GM23338 (cell line): ENCODE measurements around the gene EPHA5. TPM values are rescaled to one million over a fixed set of nuclear protein-coding genes. Genes with fewer than 3 reads are reported as not detected.

Experiments used
- ATAC-seq: fragments of 200-7000 bp; cut with Tn5 transposase; 3 replicates; pipeline ENCODE4 v1.9.1; 2020
- DNase-seq: peaks from one replicate; pipeline ENCODE4 v3.0.0-alpha.2; 2015; ENCODE audit warnings: low spot score
- H2AFZ ChIP-seq: fragments of 200-600 bp; sonication (generic); 2 replicates; pipeline ENCODE4 v1.8.0; 2016; ENCODE audit warnings: antibody characterized with exemption, mild to moderate bottlenecking, moderate library complexity
- H3F3A ChIP-seq: fragments of 200-600 bp; sonication (generic); replicated peaks from 2 replicates; pipeline ENCODE4 v1.8.0; 2017; ENCODE audit warnings: antibody characterized with exemption, mixed run types, low read depth
- H3K27ac ChIP-seq: fragments of 200-600 bp; sonication (generic); 2 replicates; pipeline ENCODE4 v1.6.1; 2016; ENCODE audit warnings: low read depth
- H3K27me3 ChIP-seq: fragments of 200-600 bp; sonication (generic); 2 replicates; pipeline ENCODE4 v1.8.0; 2016; ENCODE audit warnings: mild to moderate bottlenecking, mixed run types, moderate library complexity; ENCODE audit not compliant: insufficient read depth
- H3K36me3 ChIP-seq: fragments of 200-600 bp; sonication (generic); 2 replicates; pipeline ENCODE4 v1.8.0; 2016; ENCODE audit warnings: mild to moderate bottlenecking; ENCODE audit not compliant: insufficient read depth
- H3K4me1 ChIP-seq: fragments of 200-600 bp; sonication (generic); 2 replicates; pipeline ENCODE4 v1.8.0; 2016; ENCODE audit warnings: mild to moderate bottlenecking, moderate library complexity; ENCODE audit not compliant: insufficient read depth
- H3K4me2 ChIP-seq: fragments of 200-600 bp; sonication (generic); 2 replicates; pipeline ENCODE4 v1.7.1; 2017; ENCODE audit warnings: mixed run types
- H3K4me3 ChIP-seq: fragments of 200-600 bp; sonication (generic); 2 replicates; pipeline ENCODE4 v1.6.1; 2016; ENCODE audit warnings: mixed run types
- H3K79me2 ChIP-seq: fragments of 200-600 bp; sonication (generic); replicated peaks from 2 replicates; pipeline ENCODE4 v1.8.0; 2017; ENCODE audit warnings: mild to moderate bottlenecking; ENCODE audit not compliant: insufficient read depth
- H3K9me2 ChIP-seq: fragments of 200-600 bp; sonication (generic); 2 replicates; pipeline ENCODE4 v1.8.0; 2017; ENCODE audit not compliant: insufficient read depth
- H4K20me1 ChIP-seq: fragments of 200-600 bp; sonication (generic); replicated peaks from 2 replicates; pipeline ENCODE4 v1.8.0; 2017; ENCODE audit warnings: mild to moderate bottlenecking; ENCODE audit not compliant: insufficient read depth
- H3K27ac Mint-ChIP-seq: 2 replicates; pipeline ENCODE4 v1.8.0; 2020; ENCODE audit warnings: inconsistent platforms, mild to moderate bottlenecking, moderate library complexity, mixed read lengths
- H3K27me3 Mint-ChIP-seq: 3 replicates; pipeline ENCODE4 v1.8.0; 2022; ENCODE audit warnings: low read depth, mild to moderate bottlenecking, moderate library complexity, mixed read lengths, inconsistent platforms; ENCODE audit not compliant: insufficient read depth, poor library complexity
- H3K36me3 Mint-ChIP-seq: 3 replicates; pipeline ENCODE4 v1.8.0; 2021; ENCODE audit warnings: low read depth, mild to moderate bottlenecking, inconsistent platforms, moderate library complexity, mixed read lengths
- H3K4me1 Mint-ChIP-seq: 3 replicates; pipeline ENCODE4 v1.8.0; 2020; ENCODE audit warnings: mild to moderate bottlenecking, inconsistent platforms, mixed read lengths
- H3K4me3 Mint-ChIP-seq: 3 replicates; pipeline ENCODE4 v1.8.0; 2021; ENCODE audit warnings: moderate library complexity, mild to moderate bottlenecking, inconsistent platforms, mixed read lengths
- H3K9me3 Mint-ChIP-seq: 3 replicates; pipeline ENCODE4 v1.8.0; 2020; ENCODE audit warnings: moderate library complexity, mild to moderate bottlenecking, inconsistent platforms, mixed read lengths
- CREB1 ChIP-seq: fragments of 250-450 bp; sonication (Bioruptor Pico); IDR thresholded peaks from 2 replicates; pipeline ENCODE4 v1.5.0; 2020; ENCODE audit warnings: low read depth, mild to moderate bottlenecking, moderate library complexity
- EZH2 ChIP-seq: fragments of 200-600 bp; sonication (generic); IDR thresholded peaks from one replicate; pipeline ENCODE4 v1.8.0; 2017; ENCODE audit warnings: antibody characterized with exemption, mild to moderate bottlenecking, low read depth; ENCODE audit not compliant: unreplicated experiment
- EZH2phosphoT487 ChIP-seq: fragments of 200-600 bp; sonication (generic); IDR thresholded peaks from one replicate; pipeline ENCODE4 v1.8.1; 2018; ENCODE audit warnings: antibody characterized with exemption; ENCODE audit not compliant: unreplicated experiment
- JUNB ChIP-seq: IDR thresholded peaks from one replicate; pipeline ENCODE4 v1.6.1; 2016; ENCODE audit warnings: antibody characterized with exemption; ENCODE audit not compliant: unreplicated experiment
- NANOG ChIP-seq: IDR thresholded peaks from 2 replicates; pipeline ENCODE4 v1.6.1; 2016; ENCODE audit warnings: antibody characterized with exemption, borderline replicate concordance
- POLR2AphosphoS5 ChIP-seq: IDR thresholded peaks from 2 replicates; pipeline ENCODE4 v1.6.1; 2016; ENCODE audit warnings: antibody characterized with exemption, low read depth
- STAT1 ChIP-seq: IDR thresholded peaks from one replicate; pipeline ENCODE4 v1.6.1; 2016; ENCODE audit warnings: antibody characterized with exemption; ENCODE audit not compliant: unreplicated experiment
- ZNF114 ChIP-seq: fragments of 250-450 bp; sonication (Bioruptor Pico); IDR thresholded peaks from 2 replicates; pipeline ENCODE4 v1.5.0; 2020; ENCODE audit warnings: mild to moderate bottlenecking, moderate library complexity
- ZNF331 ChIP-seq: fragments of 250-450 bp; sonication (Bioruptor Pico); IDR thresholded peaks from 2 replicates; pipeline ENCODE4 v1.5.0; 2020; ENCODE audit warnings: low read depth, mild to moderate bottlenecking, moderate library complexity
- long read RNA-seq: library from polyadenylated mRNA; unstranded; transcript quantifications from one replicate; pipeline ENCODE4 v2.0.0, GENCODE V29; 2020; ENCODE audit not compliant: unreplicated experiment
- polyA plus RNA-seq: library from polyadenylated mRNA; unstranded; fragments of >200 nt; fragmentation: Nextera tagmentation; extraction: Ambion mirVana; gene quantifications from 2 replicates; pipeline ENCODE4 v1.2.1, GENCODE V29; 2016
- total RNA-seq: library from RNA; depleted of rRNA; stranded (reverse); fragments of >200 nt; shearing (Covaris generic); gene quantifications from 2 replicates; pipeline ENCODE4 v1.2.3, GENCODE V29; 2014; rRNA removed
- TF ChIP-seq, protein P1 (sequence below): IDR thresholded peaks from one replicate; pipeline ENCODE4 v1.6.1; 2018; ENCODE audit warnings: antibody characterized with exemption; ENCODE audit not compliant: unreplicated experiment
- TF ChIP-seq, protein P2 (sequence below), 2 experiments: fragments of 200-600 bp in 1 of 2; sonication (generic) in 1 of 2; conservative IDR thresholded peaks; 2 replicates each; pipeline versions ENCODE4 v1.5.1 to v1.6.1; 2016 to 2017; ENCODE audit warnings: antibody characterized with exemption in 2 of 2, low read depth in 2 of 2, mild to moderate bottlenecking in 2 of 2, moderate library complexity in 1 of 2
- TF ChIP-seq, protein P3 (sequence below): IDR thresholded peaks from 2 replicates; pipeline ENCODE4 v1.6.1; 2016; ENCODE audit warnings: antibody characterized with exemption
- TF ChIP-seq, protein P4 (sequence below): fragments of 250-450 bp; sonication (Bioruptor Pico); IDR thresholded peaks from 2 replicates; pipeline ENCODE4 v1.5.0; 2020; ENCODE audit warnings: mild to moderate bottlenecking, moderate library complexity

EPHA5 gene
- 0.12 and 0.24 TPM in 2 replicates for total RNA-seq
- polyA plus RNA-seq: 0.05 and 0.07 TPM in 2 replicates
- long read RNA-seq: 0 reads

DNA sequence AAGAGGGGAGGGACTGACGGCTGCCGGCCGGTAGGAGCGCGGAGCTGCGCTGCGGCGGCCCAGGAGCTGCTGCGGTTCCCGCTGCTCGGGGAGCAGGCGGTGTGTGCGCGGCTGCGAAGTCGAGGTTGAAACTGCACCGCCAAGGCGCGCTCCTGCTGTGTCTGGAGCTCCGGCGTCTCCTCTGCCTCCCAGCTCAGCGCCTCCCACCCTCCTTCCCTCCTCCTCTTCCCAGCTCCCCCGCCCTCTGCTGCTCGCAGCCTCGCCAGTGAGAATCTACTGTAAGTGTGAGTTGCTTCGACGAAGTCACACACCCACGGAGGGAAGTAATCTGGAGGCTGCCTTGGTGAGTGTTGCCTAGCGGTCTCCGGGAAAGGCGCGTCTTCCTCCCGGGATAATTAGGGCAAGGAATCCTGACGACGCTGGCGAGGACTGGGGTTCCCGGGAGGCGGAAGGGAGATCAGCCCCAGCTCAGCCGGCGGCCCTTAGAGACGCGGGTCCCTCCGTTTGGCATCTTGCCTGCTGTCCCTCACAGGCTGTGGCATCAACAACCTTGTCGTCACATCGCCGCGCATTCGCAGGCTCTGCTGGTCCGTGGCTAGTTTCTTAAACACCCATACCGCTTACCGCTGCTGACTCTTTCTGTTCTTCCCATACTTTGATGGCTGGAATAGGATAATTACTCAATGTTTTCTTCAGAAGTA lies at the start of gene EPHA5:
TSS of gene EPHA5 (minus strand) at position 159 of the 701 bp plus-strand sequence. CDS start 747 bp downstream, outside the sequence.
- Histone ChIP-seq H3K79me2 (no peaks in the 10 kb centered on the region), H3K9me2 (no peaks in the 10 kb centered on the region), H3K27ac (no peak within 1 kb of the TSS), H2AFZ (peak within 1 kb of the TSS; percentile 93), H4K20me1 (peaks cover 5% of the 10 kb centered on the region; the same call in 1 of the 2 replicates), H3K27me3 (peaks cover 87% of the 10 kb centered on the region), H3K4me1 (peaks cover 37% of the 10 kb centered on the region), H3F3A (peaks cover 3% of the 10 kb centered on the region; the same call in 1 of the 2 replicates), H3K36me3 (no peaks in the 10 kb centered on the region), H3K4me3 (peak within 1 kb of the TSS; percentile 65), H3K4me2 (peak within 1 kb of the TSS; percentile 91)
- H3K4me1 Mint-ChIP-seq: peaks cover 30% of the 10 kb centered on the region
- H3K27ac Mint-ChIP-seq: no peak within 1 kb of the TSS
- no peaks in the 10 kb centered on the region for H3K9me3 Mint-ChIP-seq
- peaks cover 62% of the 10 kb centered on the region for H3K27me3 Mint-ChIP-seq
- no peaks in the 10 kb centered on the region; the same call in 2 of the 3 replicates for H3K36me3 Mint-ChIP-seq
- DNase-seq (peak; percentile 91), ATAC-seq (peak; percentile 93)
- H3K4me3 Mint-ChIP-seq: peak within 1 kb of the TSS; percentile 76
- TF ChIP-seq CREB1 (CRISPR knock-in tag) (no peak; the same call in 1 of the 2 replicates), EZH2phosphoT487 (no peak), JUNB (no peak), ZNF331 (CRISPR knock-in tag) (no peak), STAT1 (no peak), NANOG (no peak), EZH2 (no peak), POLR2AphosphoS5 (no peak), ZNF114 (CRISPR knock-in tag) (no peak)
- TF ChIP-seq, protein P1, sequence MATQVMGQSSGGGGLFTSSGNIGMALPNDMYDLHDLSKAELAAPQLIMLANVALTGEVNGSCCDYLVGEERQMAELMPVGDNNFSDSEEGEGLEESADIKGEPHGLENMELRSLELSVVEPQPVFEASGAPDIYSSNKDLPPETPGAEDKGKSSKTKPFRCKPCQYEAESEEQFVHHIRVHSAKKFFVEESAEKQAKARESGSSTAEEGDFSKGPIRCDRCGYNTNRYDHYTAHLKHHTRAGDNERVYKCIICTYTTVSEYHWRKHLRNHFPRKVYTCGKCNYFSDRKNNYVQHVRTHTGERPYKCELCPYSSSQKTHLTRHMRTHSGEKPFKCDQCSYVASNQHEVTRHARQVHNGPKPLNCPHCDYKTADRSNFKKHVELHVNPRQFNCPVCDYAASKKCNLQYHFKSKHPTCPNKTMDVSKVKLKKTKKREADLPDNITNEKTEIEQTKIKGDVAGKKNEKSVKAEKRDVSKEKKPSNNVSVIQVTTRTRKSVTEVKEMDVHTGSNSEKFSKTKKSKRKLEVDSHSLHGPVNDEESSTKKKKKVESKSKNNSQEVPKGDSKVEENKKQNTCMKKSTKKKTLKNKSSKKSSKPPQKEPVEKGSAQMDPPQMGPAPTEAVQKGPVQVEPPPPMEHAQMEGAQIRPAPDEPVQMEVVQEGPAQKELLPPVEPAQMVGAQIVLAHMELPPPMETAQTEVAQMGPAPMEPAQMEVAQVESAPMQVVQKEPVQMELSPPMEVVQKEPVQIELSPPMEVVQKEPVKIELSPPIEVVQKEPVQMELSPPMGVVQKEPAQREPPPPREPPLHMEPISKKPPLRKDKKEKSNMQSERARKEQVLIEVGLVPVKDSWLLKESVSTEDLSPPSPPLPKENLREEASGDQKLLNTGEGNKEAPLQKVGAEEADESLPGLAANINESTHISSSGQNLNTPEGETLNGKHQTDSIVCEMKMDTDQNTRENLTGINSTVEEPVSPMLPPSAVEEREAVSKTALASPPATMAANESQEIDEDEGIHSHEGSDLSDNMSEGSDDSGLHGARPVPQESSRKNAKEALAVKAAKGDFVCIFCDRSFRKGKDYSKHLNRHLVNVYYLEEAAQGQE: no peak
- TF ChIP-seq, protein P2, sequence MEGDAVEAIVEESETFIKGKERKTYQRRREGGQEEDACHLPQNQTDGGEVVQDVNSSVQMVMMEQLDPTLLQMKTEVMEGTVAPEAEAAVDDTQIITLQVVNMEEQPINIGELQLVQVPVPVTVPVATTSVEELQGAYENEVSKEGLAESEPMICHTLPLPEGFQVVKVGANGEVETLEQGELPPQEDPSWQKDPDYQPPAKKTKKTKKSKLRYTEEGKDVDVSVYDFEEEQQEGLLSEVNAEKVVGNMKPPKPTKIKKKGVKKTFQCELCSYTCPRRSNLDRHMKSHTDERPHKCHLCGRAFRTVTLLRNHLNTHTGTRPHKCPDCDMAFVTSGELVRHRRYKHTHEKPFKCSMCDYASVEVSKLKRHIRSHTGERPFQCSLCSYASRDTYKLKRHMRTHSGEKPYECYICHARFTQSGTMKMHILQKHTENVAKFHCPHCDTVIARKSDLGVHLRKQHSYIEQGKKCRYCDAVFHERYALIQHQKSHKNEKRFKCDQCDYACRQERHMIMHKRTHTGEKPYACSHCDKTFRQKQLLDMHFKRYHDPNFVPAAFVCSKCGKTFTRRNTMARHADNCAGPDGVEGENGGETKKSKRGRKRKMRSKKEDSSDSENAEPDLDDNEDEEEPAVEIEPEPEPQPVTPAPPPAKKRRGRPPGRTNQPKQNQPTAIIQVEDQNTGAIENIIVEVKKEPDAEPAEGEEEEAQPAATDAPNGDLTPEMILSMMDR (conservative IDR thresholded peaks at IDR 0.05; ENCODE audit: low read depth in 2 of 2): no peak
- TF ChIP-seq, protein P3, sequence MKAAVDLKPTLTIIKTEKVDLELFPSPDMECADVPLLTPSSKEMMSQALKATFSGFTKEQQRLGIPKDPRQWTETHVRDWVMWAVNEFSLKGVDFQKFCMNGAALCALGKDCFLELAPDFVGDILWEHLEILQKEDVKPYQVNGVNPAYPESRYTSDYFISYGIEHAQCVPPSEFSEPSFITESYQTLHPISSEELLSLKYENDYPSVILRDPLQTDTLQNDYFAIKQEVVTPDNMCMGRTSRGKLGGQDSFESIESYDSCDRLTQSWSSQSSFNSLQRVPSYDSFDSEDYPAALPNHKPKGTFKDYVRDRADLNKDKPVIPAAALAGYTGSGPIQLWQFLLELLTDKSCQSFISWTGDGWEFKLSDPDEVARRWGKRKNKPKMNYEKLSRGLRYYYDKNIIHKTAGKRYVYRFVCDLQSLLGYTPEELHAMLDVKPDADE: no peak
- TF ChIP-seq, protein P4, sequence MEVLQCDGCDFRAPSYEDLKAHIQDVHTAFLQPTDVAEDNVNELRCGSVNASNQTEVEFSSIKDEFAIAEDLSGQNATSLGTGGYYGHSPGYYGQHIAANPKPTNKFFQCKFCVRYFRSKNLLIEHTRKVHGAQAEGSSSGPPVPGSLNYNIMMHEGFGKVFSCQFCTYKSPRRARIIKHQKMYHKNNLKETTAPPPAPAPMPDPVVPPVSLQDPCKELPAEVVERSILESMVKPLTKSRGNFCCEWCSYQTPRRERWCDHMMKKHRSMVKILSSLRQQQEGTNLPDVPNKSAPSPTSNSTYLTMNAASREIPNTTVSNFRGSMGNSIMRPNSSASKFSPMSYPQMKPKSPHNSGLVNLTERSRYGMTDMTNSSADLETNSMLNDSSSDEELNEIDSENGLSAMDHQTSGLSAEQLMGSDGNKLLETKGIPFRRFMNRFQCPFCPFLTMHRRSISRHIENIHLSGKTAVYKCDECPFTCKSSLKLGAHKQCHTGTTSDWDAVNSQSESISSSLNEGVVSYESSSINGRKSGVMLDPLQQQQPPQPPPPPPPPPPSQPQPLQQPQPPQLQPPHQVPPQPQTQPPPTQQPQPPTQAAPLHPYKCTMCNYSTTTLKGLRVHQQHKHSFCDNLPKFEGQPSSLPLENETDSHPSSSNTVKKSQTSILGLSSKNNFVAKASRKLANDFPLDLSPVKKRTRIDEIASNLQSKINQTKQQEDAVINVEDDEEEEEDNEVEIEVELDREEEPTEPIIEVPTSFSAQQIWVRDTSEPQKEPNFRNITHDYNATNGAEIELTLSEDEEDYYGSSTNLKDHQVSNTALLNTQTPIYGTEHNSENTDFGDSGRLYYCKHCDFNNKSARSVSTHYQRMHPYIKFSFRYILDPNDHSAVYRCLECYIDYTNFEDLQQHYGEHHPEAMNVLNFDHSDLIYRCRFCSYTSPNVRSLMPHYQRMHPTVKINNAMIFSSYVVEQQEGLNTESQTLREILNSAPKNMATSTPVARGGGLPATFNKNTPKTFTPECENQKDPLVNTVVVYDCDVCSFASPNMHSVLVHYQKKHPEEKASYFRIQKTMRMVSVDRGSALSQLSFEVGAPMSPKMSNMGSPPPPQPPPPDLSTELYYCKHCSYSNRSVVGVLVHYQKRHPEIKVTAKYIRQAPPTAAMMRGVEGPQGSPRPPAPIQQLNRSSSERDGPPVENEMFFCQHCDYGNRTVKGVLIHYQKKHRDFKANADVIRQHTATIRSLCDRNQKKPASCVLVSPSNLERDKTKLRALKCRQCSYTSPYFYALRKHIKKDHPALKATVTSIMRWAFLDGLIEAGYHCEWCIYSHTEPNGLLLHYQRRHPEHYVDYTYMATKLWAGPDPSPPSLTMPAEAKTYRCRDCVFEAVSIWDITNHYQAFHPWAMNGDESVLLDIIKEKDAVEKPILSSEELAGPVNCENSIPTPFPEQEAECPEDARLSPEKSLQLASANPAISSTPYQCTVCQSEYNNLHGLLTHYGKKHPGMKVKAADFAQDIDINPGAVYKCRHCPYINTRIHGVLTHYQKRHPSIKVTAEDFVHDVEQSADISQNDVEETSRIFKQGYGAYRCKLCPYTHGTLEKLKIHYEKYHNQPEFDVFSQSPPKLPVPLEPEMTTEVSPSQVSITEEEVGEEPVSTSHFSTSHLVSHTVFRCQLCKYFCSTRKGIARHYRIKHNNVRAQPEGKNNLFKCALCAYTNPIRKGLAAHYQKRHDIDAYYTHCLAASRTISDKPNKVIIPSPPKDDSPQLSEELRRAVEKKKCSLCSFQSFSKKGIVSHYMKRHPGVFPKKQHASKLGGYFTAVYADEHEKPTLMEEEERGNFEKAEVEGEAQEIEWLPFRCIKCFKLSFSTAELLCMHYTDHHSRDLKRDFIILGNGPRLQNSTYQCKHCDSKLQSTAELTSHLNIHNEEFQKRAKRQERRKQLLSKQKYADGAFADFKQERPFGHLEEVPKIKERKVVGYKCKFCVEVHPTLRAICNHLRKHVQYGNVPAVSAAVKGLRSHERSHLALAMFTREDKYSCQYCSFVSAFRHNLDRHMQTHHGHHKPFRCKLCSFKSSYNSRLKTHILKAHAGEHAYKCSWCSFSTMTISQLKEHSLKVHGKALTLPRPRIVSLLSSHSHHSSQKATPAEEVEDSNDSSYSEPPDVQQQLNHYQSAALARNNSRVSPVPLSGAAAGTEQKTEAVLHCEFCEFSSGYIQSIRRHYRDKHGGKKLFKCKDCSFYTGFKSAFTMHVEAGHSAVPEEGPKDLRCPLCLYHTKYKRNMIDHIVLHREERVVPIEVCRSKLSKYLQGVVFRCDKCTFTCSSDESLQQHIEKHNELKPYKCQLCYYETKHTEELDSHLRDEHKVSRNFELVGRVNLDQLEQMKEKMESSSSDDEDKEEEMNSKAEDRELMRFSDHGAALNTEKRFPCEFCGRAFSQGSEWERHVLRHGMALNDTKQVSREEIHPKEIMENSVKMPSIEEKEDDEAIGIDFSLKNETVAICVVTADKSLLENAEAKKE (CRISPR knock-in tag): no peak
